Mesothelial cell of epicardium (in vitro differentiated cells): ENCODE results near the gene CEP170. TPM values are rescaled to one million over a fixed set of nuclear protein-coding genes. Genes with fewer than 3 reads are reported as not detected.
A peak's percentile ranks its signal among the peaks of the same experiment; 100 is the strongest.
"Not testable (repeated sequence)": the region's sequence is repeated elsewhere in the genome, so short reads cannot be mapped to it uniquely, and the experiment has no call there.

Experiments
- DNase-seq, 2 experiments: peaks; one replicate each; pipeline ENCODE4 v3.0.0; 2021; ENCODE audit warnings: low spot score in 2 of 2; ENCODE audit not compliant: unreplicated experiment in 2 of 2
- H3K27ac Mint-ChIP-seq: 2 replicates; pipeline ENCODE4 v1.8.0; 2021; ENCODE audit warnings: mixed read lengths
- H3K27me3 Mint-ChIP-seq: 2 replicates; pipeline ENCODE4 v1.8.0; 2021; ENCODE audit warnings: low read depth, mixed read lengths
- H3K36me3 Mint-ChIP-seq: 2 replicates; pipeline ENCODE4 v1.8.0; 2021; ENCODE audit warnings: mixed read lengths
- H3K4me1 Mint-ChIP-seq: 2 replicates; pipeline ENCODE4 v1.8.0; 2021; ENCODE audit warnings: mixed read lengths
- H3K4me3 Mint-ChIP-seq: 2 replicates; pipeline ENCODE4 v1.8.0; 2021; ENCODE audit warnings: mild to moderate bottlenecking, moderate library complexity, mixed read lengths
- H3K9me3 Mint-ChIP-seq: 2 replicates; pipeline ENCODE4 v1.8.0; 2021; ENCODE audit warnings: mixed read lengths
- total RNA-seq: library from RNA; stranded (reverse); gene quantifications from 3 replicates; pipeline ENCODE4 v1.2.1, GENCODE V29; 2021

The CEP170 gene
- total RNA-seq, 1 donor from 2014 or later = 129 TPM

DNA sequence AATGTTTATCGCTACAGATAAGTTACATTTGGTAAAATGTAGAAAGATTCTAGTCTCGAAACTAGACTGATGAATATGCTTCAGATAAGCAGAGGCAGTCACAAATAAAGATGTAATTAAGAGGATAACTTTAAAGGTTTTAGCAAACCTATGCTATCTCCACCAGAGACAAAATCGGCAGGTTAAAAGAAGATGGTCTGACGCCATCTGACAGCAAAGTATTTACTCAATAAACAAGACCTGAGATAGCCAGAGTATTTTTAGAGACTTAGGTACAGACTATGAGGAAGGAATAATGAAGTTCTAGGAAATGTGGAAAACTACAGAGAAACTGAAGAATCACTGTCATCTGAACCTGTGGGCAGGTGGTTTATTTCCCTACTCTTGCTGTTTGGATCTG is 106.0 kb downstream of the CEP170 start:
- not testable (repeated sequence) for H3K27me3 Mint-ChIP-seq, H3K9me3 Mint-ChIP-seq, H3K4me3 Mint-ChIP-seq, H3K4me1 Mint-ChIP-seq, H3K27ac Mint-ChIP-seq, DNase-seq
- peaks cover 13% of the 10 kb centered on the region for H3K36me3 Mint-ChIP-seq

DNA sequence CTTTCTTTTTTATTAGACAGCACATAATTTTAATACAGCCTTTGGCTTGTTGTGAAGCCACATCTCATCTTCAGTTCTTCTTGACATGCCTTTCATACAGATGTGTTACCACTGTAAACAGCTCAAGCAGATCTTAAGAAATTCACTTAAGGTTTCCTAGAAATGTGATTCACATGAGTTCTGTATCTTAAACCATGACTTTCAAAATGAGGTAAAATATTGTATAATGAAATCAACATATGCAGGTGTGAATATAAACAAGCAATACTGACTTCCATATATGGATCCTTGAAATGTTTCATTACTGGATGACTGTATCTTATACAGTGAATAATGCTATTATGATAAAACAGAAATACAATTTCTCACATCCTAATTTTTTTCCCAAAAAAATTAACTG is 107.7 kb downstream of the CEP170 start:
- H3K27me3 Mint-ChIP-seq, H3K27ac Mint-ChIP-seq, DNase-seq, H3K4me1 Mint-ChIP-seq, H3K4me3 Mint-ChIP-seq, H3K36me3 Mint-ChIP-seq, H3K9me3 Mint-ChIP-seq: not testable (repeated sequence)

DNA sequence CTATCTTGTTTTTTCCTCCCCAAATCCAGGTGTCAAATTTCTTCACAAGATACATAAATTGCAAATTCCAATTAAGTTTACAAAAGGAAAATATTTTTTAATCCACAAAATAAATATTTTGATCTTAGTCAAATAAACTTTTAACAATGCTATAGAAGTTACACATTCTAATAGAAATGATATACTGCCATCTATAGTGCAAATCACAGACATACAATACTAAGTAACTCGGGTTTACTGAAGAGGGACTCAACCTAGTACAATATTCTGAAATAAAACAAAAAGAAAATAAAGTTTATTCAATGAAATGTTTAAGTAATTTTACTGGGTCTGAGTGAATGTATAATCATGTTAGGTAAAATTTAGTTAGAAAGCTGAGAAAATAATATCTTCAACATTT is 114.6 kb downstream of the CEP170 start:
- DNase-seq, H3K4me1 Mint-ChIP-seq, H3K4me3 Mint-ChIP-seq, H3K27ac Mint-ChIP-seq, H3K9me3 Mint-ChIP-seq, H3K27me3 Mint-ChIP-seq: not testable (repeated sequence)
- H3K36me3 Mint-ChIP-seq = peaks cover 18% of the 10 kb centered on the region

DNA sequence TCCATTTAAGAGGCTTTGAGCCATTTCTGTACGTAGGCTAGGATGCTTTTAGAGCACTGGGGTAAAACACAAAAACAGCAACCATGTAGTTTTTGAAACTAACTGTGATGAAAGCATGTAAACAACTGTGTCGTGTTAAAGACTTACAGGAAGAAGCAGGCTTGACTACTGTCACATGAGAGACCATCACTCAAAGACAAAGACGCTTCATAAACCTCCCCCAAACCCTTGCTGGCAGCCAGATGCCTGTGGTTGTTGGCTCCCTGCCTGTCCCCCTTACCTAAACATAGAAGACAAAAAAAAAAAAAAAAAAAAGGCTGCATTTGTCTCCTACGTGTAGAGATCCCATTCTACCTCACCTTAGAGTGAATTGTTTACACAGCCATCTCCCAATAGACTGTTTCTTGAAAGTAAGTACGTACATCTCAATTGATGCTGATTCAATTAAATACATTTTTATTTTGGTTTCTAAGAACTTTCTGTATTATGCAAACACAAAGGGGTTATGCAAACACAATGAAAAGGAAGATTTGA is 132.1 kb downstream of the CEP170 start:
- Mint-ChIP-seq H3K4me1 (peaks cover 21% of the 10 kb centered on the region), H3K36me3 (peaks cover 17% of the 10 kb centered on the region), H3K27ac (peak overlapping the region; percentile 77)
- DNase-seq, H3K27me3 Mint-ChIP-seq, H3K4me3 Mint-ChIP-seq, H3K9me3 Mint-ChIP-seq: not testable (repeated sequence)

DNA sequence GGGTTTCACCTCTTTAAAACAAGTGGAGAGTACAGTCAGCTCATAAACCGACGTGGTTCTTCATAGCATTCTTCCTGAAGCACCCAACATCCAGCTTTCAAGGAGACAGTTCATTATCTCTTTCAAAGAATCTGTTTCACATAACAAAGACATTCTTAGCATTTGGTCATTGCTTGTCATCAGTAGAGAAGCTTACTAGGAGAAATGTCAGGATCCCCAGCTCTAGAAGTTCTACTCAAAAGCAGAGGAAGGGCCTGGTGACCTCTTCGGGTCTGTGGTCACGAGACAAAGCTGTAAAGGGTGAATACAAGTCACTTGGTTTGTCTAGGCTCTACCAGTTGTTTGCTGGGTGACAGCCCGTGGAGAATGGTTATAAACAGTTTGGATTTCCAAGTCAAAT is 133.1 kb downstream of the CEP170 start:
- not testable (repeated sequence) for DNase-seq, H3K27ac Mint-ChIP-seq, H3K9me3 Mint-ChIP-seq, H3K27me3 Mint-ChIP-seq, H3K4me3 Mint-ChIP-seq
- Mint-ChIP-seq H3K36me3 (peaks cover 13% of the 10 kb centered on the region), H3K4me1 (peaks cover 18% of the 10 kb centered on the region)

DNA sequence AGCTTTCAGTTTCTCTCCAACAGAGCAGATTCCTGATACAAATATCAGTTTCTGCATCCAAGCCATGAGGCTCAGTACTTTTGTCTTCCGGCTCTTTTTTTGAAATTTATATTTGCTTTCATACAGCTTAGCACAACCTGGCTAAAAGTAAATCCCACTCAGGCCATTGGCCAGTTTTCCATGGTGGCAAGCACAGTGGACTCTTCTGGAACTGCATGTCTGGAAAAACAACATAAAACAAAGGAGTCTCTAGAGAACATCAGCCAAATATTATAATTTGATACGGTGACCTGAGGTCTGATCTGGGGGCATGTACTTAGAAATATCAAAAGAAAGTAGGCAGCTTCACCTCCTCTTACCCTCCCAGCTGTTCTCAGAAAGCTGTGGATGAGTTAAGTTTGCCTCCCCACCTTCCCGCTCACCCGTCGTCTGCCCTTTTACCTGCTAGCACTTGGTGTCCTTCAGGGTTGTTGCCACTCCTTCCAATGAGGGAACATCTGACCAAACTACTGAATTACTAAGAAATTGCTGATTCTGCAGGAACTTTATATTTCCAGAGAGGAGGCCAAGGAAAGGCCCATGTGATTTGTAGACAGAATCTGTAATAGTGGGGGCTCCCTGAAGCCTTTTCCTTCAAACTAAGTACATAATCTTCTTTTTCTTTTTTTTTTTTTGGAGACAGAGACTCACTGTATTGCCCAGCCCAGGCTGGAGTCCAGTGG is 136.3 kb downstream of the CEP170 start:
- not testable (repeated sequence) for H3K27me3 Mint-ChIP-seq, H3K27ac Mint-ChIP-seq, H3K4me3 Mint-ChIP-seq, H3K9me3 Mint-ChIP-seq, DNase-seq, H3K36me3 Mint-ChIP-seq
- H3K4me1 Mint-ChIP-seq = peaks cover 12% of the 10 kb centered on the region

DNA sequence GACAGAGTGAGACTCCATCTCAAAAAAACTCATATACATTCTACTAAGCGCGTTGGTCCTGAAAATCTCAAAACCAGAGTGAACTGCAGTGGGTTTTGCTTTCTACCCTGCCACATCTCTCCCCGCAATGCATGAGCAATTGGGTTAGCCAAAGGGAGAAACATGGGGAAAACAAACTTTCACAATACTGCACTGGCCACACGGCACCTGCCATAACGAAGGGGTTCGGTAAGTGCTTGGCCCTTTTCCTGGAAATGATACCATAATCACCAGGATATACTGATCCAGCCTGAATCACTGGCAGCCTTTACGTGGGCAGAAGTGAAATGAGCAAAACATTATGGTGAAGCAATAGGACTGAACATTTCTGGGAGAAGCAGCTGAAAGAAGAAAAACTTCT is 138.9 kb downstream of the CEP170 start:
- not testable (repeated sequence) for H3K27ac Mint-ChIP-seq, H3K36me3 Mint-ChIP-seq, DNase-seq, H3K4me1 Mint-ChIP-seq, H3K27me3 Mint-ChIP-seq, H3K4me3 Mint-ChIP-seq, H3K9me3 Mint-ChIP-seq

DNA sequence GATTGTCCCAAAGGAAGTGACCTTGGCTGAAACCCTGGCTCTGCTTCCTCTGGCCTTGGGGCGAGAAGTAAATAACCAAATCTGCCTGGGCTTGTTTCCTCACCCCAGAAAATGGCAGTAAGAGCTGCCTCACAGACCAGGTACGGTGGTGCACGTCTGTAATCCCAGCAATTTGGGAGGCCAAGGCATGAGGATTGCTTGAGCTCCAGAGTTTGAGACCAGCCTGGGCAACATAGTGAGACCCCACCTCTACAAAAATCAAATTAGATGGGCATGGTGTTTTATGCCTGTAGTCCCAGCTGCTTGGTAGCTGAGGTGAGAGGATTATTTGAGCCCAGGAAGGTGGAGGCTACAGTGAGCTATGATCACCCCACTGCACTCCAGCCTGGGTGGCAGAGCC is 140.3 kb downstream of the CEP170 start:
- not testable (repeated sequence) for H3K4me1 Mint-ChIP-seq, H3K27ac Mint-ChIP-seq, H3K27me3 Mint-ChIP-seq, H3K4me3 Mint-ChIP-seq, DNase-seq, H3K36me3 Mint-ChIP-seq, H3K9me3 Mint-ChIP-seq

DNA sequence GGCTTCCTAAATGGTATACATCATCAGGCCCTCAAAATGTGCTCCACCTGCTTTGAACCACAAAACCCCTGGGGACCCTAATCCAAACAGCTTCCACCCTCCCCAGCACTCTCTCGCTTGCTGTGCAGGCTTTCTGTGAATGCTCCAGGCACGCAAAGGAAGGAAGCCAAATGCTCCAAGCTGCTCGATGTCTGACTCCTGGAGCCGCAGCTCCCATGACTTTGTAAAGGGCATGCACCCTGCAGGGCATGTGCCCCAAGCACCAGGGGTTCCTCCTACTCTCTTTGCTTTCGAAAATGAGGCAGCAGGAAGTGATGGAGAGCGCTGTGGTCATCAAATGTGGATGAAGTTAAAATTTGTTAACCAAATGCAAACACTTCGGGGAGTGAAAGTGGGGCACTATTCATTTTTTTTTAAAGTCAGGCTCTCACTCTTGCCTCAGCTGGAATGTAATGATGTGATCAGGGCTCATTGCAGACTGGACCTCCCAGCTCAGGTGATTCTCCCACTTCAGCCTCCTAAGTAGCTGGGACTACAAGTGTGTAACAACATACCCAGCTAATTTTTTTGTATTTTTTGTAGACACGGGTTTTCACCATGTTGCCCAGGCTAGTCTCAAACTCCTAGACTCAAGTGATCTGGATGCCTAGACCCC is 140.9 kb downstream of the CEP170 start:
- not testable (repeated sequence) for H3K4me1 Mint-ChIP-seq, H3K36me3 Mint-ChIP-seq, H3K9me3 Mint-ChIP-seq, DNase-seq, H3K27ac Mint-ChIP-seq, H3K4me3 Mint-ChIP-seq, H3K27me3 Mint-ChIP-seq

DNA sequence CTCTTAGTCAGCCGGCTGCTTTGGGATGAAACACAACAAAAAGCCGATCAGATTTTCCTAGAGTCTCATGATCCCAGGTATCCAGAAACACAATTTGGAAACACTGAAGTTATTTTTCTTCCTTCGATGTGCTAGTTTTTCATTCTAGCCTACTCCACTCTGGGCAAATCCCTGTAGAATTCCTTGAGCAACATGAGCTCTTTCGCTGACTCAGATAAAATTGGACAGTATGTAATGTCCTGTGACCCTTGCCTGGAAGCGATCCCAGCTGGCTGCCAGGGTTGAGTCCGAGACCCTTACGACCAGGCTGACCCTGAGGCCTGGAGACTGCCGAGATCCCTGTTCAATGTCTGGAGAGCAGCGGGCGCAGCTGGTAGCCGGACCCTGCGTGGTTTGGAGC is 147.9 kb downstream of the CEP170 start:
- H3K9me3 Mint-ChIP-seq, H3K27me3 Mint-ChIP-seq, H3K36me3 Mint-ChIP-seq, H3K4me3 Mint-ChIP-seq, DNase-seq, H3K4me1 Mint-ChIP-seq, H3K27ac Mint-ChIP-seq: not testable (repeated sequence)

DNA sequence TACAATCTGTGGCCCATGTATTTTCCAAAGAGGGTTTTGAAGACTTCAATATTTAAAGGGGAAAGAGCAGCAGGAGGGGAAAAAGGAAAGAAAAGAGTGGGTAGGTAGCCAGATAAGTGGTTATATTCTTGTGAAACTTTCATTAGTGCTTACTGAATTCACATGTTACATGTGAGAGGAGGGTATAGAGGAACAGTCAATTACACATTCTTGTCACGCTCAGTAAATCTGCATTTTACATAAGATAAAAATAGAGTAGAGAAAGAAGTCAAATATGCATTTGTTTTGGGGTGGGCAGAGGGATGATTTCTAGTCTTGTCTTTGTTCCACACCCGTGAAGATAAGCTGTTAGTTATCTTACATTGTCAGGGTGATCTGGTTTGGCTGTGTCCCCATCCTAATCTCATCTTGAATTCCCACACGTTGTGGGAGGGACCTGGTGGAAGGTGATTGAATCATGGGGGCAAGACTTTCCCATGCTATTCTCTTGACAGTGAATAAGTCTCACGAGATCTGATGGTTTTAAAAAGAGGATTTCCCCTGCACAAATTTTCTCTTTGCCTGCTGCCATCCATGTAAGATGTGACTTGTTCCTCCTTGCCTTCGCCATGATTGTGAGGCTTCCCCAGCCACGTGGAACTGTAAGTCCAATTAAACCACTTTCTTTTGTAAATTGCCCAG is 149.3 kb downstream of the CEP170 start:
- not testable (repeated sequence) for H3K4me1 Mint-ChIP-seq, H3K27ac Mint-ChIP-seq, H3K9me3 Mint-ChIP-seq, H3K27me3 Mint-ChIP-seq, H3K36me3 Mint-ChIP-seq, DNase-seq, H3K4me3 Mint-ChIP-seq

DNA sequence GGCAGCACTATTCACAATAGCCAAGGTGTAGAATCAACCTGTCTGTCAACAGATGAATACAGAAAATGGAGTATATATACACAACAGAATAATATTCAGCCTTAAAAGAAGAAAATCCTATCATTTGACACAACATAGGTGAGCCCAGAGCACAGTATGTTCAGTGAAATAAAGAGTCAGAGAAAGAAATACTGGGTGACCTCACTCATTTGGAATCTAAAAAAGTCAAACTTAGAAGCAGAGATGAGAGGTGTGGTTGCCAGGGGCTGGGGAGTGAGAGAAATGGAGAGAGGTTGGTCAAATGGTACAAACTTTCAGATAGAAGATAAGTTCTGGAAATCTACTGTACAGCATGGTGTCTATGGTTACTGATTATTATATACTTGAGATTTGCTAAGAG is 150.0 kb downstream of the CEP170 start:
- not testable (repeated sequence) for H3K27ac Mint-ChIP-seq, H3K4me3 Mint-ChIP-seq, H3K27me3 Mint-ChIP-seq, H3K36me3 Mint-ChIP-seq, DNase-seq, H3K4me1 Mint-ChIP-seq, H3K9me3 Mint-ChIP-seq

DNA sequence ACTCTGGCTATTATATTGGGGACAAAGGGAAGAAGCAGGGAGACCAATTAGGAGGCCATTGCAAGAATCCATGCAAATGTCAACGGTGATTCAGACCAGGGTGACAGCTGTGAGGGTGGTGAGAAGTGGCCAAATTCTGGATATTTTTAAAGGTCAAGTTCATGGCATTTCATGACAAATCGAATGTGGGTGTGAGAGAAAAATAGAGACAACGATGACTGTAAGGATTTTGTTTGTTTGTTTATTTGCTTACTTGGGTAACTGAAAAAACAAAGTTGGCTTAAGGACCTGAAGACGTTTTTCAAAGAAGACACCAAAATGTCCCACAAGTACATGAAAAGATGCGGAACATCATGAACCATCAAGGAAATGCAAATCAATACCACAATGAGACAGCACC is 150.6 kb downstream of the CEP170 start:
- H3K27me3 Mint-ChIP-seq, H3K9me3 Mint-ChIP-seq, H3K36me3 Mint-ChIP-seq, H3K27ac Mint-ChIP-seq, DNase-seq, H3K4me3 Mint-ChIP-seq, H3K4me1 Mint-ChIP-seq: not testable (repeated sequence)

DNA sequence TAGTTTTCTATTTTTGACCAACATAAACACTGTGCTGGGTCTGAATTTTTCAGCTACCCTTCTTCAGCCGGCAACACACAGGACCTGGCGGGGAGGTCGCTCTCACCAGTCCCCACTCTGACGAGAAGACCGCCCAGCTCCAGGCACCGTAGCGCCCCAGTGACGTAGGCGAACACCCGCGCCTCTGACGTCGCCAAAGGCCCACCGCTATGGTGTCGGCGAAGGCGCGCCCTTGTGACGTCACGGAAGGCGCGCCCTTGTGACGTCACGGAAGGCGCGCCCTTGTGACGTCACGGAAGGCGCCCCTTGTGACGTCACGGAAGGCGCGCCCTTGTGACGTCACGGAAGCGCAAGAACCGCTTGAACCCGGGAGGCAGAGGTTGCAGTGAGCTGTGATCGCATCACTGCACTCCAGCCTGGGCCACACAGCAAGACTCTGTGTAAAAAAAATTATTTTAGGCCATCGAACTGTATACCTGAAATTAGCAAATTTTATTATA is 153.5 kb downstream of the CEP170 start:
- H3K27me3 Mint-ChIP-seq, H3K4me3 Mint-ChIP-seq, DNase-seq, H3K27ac Mint-ChIP-seq, H3K4me1 Mint-ChIP-seq, H3K36me3 Mint-ChIP-seq, H3K9me3 Mint-ChIP-seq: not testable (repeated sequence)
